Left renal cortex interstitium (tissue), 4 donors: ENCODE data around the gene CDH7. TPM values are rescaled to one million over a fixed set of nuclear protein-coding genes. Genes with fewer than 3 reads are reported as not detected.
A peak's percentile ranks its signal among the peaks of the same experiment; 100 is the strongest.

Experiments used
- DNase-seq, 4 donors: peaks; one replicate each; pipeline ENCODE4 v3.0.0-alpha.2; 2013; ENCODE audit warnings: low read depth in 4 of 4, low spot score in 2 of 4, missing footprints in 1 of 4
- polyA plus RNA-seq, 4 donors: library from polyadenylated mRNA; unstranded; fragments of 120-200 nt; gene quantifications; one replicate each; pipeline ENCODE4 v1.2.1, GENCODE V29; 2013; ENCODE audit not compliant: insufficient read length in 4 of 4

Gene CDH7
- polyA plus RNA-seq, 4 donors: 14.2 to 19.6 (median 17.3) TPM

DNA sequence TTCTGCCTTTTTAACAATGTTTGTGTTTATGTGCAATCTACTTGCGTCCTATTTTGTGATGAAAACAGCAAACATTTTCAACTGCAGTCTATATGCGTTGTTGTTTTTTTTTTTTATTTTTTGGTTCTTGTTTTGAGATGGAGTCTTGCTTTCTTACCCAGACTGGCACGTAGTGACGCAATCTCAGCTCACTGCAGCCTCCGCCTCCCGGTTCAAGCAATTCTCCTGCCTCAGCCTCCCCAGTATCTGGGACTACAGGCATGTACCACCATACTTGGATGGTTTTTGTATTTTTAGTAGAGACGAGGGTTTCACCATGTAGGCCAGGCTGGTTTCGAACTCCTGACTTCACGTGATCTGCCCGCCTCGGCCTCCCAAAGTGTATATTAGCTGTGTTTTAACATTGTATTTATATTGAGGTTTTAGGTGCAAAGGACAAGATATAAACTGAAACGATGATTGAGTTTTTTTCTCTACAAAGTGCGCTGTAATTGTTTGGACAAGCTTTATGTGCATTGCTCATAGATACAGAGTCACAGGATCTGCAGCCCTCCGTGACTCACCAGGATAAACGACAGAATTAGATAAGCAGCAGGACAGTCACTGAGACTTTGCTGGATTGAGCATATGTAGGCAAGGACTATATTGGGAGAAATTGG, 17.4 kb downstream of the CDH7 start:
- no peak for DNase-seq

DNA sequence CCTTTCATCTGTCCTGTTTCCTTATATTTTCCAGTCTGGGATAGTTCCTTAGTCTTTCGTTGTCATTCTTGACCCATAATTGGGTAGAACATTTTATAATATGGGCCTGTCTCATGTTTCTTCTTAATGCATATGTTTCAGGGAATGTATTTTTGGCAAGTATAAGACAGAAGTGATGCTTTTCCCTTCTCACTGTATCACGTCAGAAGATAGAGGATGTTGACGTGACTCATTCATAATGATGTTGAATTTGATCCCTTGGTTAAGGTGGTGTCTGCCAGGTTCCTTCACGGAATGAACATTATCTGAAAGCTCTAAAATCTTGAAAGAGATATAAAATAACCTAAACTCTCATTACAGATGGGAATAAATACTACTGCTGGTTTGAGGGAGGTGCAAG, 18.8 kb downstream of the CDH7 start:
- DNase-seq: no peak

GRCh38 chr18:65786474-65786873, 35.7 kb downstream of the CDH7 start:
- no peak for DNase-seq

DNA sequence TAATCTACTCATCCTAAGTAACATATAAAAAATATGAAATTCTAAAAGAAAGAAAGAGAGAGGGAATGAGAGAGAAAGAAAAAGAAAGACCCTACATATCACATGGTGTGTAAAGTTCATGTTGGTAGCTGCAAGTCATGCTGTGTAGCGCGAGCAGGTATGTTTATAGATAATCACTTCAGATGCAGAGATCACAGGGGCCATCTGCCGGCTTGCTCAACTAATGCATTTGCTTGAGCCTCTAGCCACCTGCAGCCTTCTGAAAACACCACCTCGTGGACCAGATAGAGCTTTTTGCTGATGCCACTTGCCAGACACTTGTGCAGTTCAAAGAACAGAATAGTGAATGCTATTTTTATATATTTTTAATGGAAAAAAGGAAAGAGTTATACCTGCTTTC, 37.6 kb downstream of the CDH7 start:
- DNase-seq: no peak

GRCh38 chr18:65790604-65791003, 39.8 kb downstream of the CDH7 start:
- DNase-seq: no peak

DNA sequence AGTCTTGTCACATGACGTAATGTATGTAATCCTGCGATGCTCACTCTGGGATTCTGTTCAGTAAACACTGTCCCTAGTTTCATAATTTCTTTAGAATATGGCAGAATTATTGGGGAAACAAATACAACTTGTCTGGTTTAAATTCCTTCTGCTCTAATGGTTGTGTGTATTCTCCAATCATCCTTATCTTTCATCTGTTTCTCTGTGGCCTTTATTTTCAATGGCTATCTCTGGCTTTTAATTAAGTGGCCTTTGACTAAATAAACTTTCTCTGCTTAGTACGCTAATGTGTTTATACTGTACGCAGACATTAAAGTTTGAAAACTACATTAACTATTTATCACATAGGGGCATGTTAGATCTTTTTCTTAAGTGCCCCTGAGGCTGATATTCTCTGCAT, 40.9 kb downstream of the CDH7 start:
- no peak for DNase-seq

DNA sequence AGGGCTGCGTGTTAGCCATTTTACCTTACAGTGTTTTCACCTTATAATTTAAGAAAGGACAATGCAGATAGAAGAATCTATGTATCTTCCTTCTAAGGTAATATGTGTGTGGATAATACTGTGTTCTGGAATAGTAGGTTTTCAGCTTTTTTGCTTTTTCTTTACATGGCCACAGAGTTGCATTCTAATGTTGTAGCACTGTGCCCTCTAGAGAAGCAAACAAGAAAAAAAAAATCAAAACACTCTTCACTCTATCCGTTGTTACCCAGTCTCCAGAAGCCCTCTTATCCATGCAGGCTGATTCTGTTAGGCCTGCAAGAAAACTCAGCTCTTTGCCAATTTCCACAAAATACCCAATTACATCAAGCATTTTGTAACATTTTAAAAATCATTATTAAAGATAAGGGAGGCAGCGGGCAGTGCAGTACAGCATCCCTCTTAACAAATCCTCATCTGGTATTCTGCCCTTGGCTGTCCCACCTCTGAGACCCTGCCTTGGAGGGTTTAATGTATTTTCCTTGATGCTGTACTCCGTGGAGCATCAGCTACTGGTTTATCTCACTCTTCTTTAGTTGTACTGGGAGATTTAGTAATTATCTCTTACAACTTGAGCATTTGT, 41.8 kb downstream of the CDH7 start:
- no peak for DNase-seq

GRCh38 chr18:65808759-65809158, 57.9 kb downstream of the CDH7 start:
- DNase-seq: no peak

DNA sequence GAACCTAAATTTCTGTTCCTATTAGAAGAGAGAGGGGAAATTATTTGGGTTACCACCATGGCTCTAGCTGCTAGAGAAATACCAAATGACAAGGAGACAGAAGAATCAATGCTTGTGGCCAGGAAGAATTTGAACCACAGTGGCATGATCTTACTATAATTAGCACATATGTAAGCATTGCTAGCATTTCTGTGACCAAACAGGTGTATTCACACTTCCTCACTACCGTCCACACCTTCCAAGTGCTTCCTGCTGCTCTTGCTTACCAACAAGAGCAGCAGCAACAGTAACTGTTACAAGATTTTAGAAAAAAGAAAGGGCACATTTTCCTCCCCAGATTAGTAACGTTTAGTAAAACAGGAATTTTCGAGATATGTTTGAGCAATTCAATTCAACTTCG, 60.5 kb downstream of the CDH7 start:
- DNase-seq: no peak

- DNase-seq: no peak
Observed at GRCh38 chr18:65815506-65815905, 64.7 kb downstream of the CDH7 start.

DNA sequence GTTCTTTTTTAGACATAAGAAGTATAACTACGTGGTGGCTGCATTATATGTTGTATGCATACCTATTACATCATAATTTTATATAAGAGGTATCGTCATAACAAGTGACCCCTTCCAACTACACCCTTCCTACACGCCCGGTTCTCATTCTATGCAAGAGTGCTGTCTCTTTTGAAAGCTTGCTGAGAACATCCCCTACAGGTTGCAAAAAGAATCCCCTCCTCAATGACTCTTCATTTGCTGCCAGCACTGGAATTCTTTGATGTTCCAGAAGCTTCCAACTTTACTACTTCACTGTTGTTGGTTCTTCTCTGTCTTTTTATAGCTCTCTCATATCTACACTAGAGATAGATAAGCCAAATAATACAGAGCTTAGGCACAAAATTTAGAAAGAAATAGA, 66.4 kb downstream of the CDH7 start:
- no peak for DNase-seq

GRCh38 chr18:65821911-65822310, 71.1 kb downstream of the CDH7 start:
- no peak for DNase-seq

DNA sequence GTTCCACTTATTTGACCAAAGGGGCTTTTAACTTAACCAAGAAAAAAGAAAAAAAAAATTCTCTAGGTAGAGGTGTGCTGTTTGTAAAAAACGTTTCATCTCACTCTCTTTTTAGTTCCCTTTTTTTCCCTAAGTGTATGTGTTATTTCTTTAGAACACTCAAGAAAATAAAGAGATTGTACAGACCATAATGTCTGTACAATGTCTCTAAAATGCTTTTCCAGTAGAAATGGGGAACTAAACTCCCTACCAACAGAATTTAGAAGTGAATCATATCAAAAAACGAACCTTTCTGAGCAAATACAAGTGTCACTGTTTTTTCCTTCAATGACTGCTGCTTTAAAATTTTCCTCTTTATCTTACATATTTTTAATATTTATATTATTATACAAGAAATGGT, 72.0 kb downstream of the CDH7 start:
- DNase-seq: no peak

- DNase-seq: no peak
Observed at GRCh38 chr18:65827444-65827843, 76.6 kb downstream of the CDH7 start.

- no peak for DNase-seq
Observed at GRCh38 chr18:65835881-65836280, 85.1 kb downstream of the CDH7 start.

DNA sequence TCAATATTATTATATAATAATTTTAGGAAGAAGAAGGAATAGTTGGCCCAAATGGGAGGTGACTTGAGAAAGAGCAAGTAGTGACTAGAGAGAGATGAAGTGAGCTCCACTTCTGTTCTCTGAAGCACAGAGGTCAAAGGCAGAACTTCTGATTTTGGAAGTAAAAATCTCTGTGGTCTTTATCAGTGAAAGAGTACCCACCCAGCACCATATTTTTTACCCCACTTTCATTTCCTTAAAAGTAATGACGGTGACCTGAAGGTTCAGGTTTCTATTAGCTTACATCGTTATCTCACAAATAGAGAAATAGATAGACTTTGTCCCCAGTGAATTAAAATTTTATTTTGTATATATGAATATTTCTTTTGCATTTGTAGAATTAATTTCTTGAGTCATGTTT, 95.3 kb downstream of the CDH7 start:
- DNase-seq: no peak

DNA sequence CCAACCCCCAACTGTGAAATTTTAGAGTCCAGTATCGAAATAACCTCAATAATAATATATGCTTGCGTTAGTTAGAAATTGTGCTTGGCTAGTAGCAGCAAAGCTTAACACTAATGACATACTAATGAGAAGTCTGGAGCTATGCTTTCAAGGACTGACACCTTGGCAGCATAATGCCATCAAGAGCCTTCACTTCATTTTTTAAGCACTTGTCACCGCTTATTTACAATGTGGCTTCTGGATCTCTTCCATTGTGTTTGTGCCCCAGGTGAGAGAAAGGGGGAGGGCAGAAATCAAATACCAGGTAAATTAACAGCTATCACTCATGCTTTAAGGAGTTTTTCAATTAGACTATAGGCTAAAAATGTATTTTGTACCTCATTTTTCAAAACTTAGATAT, 101.5 kb downstream of the CDH7 start:
- no peak for DNase-seq

- no peak for DNase-seq
Observed at GRCh38 chr18:65859075-65859474, 108.3 kb downstream of the CDH7 start.

DNA sequence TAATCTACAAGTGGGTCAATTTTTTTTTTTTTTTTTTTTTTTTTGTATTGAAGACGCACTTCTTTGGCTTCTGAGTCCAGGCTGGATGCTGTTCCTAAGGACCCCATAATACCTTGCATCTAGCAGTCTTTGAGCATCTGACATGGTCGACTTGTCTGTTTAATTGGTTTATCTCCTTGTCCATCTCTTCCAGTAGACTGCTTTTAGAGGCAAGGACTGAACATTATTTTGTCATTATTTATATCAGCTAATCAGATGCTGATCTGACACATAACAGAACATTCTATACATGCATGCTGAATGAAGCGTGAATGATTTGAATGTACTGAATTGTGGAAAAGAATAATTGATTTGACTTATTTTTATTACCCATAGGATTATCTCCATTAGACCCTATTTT, 118.7 kb downstream of the CDH7 start:
- no peak for DNase-seq

DNA sequence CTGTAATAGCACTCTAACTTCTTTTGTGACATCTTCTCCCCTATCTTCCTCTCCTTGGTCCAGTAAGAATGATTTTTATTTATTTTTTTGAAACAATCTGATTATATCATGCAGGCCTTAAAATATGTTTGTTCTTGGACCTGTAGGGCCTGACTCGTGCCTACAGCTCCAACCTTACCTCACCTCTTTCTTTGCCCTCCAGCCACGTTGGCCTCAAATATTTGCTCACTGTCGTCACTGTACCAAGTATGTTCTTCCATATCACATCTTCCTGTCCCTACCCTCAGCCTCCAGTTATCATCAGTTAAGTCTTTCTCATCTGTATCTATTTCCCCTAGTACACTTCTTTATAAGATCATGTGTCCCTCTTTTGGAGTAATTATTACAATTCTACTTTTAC, 125.5 kb downstream of the CDH7 start:
- no peak for DNase-seq

GRCh38 chr18:65897292-65897691, 146.5 kb downstream of the CDH7 start:
- no peak for DNase-seq

- DNase-seq: no peak
Observed at GRCh38 chr18:65901522-65901921, 150.7 kb downstream of the CDH7 start.

- peak; percentile 33 to 47 (median 42) for DNase-seq
Observed at GRCh38 chr18:65906621-65907034, 155.8 kb downstream of the CDH7 start.
